GM20431 (cell line): ENCODE measurements around the gene IGFALS.

Experiments
- in situ Hi-C: fragments of 300-500 bp; cut with MseI, MboI; formaldehyde crosslinking; loops from one replicate; pipeline ENCODE4 v1.15.0; 2020; ENCODE audit warnings: low sequenced_read_pairs; ENCODE audit not compliant: unreplicated experiment

IGFALS gene

DNA sequence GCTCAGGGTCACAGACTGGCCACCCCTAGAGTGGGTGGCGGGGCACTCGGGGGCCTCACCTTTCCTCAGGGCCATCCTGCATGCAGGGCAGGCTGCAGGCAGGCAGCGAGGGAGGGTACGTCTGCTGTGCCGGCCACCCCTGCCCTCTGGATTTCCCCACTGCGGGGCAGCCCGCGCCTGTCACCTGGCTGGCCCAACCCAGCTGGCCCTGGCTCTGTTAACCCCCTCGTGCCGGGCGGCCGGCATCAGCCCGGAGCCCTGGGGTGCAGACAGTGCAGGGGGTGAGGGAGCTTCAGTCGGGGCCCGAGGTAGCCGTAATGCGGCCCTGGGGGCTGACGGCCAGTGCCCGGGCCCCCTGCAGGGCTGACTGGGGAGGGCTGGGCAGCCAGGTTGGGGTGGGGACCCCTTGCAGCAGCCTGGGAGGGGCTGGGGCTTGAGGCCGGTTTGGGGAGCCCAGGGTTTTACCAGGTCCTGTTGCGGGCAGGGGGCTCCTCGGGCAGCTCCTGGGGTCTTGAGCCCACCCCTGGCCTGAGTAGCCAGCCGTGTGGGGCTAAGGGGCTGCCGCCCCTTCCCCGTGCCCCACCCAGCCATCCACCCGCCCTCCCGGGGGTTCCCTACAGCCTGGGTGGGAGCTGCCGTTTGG, at the start of gene IGFALS:
Gene IGFALS (minus strand): TSS at position 128 of the 643 bp plus-strand sequence. CDS start 53 bp downstream, at position 75.
- in situ Hi-C loops = no loop called here

- in situ Hi-C loops = no loop called here
These were observed 46.0 kb upstream of the IGFALS start for GRCh38 chr16:1839554-1839953.

GRCh38 chr16:1834096-1834495, 40.6 kb upstream of the IGFALS start:
- in situ Hi-C loops = no loop called here

GRCh38 chr16:1832838-1833454, 39.4 kb upstream of the IGFALS start:
- in situ Hi-C loops = no loop called here

DNA sequence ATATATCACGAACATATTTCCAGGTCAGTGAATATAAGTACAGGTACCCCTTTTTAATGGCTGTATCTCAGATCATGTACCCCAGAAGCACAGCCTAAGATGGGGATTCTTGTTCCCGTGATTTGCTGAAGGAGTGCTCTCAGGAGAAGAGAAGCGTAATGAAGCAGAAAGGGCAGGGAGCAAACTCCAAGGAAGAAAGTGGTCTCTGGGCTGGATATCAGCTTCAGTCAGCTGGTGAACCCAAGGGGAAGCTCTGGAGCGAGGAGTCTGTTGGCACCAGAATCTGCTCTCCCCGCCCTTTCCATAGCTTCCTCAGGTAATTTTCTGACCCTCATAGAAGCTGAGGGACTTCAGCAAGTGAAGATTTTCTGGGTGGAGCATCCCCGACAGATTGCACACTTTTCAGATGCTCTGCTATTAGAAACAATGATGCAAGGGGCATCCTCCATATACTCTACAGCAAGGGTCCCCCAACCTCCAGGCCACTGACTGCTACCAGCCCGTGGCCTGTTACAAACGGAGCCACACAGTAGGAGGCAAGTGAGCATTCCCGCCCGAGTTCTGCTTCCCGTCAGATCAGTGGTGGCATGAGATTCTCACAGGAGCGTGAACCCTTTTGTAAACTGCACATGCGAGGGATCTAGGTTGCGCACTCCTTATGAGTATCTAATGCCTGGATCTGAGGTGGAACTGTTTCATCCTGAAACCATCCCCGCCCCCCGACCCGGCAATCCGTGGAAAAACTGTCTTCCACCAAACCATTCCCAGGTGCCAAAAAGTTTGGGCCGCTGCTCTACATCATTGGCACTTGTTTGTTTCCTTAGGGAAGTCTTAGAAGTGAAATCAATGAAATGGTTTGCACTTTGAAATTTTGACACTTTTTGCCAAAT, 37.9 kb upstream of the IGFALS start:
- in situ Hi-C loops = no loop called here

DNA sequence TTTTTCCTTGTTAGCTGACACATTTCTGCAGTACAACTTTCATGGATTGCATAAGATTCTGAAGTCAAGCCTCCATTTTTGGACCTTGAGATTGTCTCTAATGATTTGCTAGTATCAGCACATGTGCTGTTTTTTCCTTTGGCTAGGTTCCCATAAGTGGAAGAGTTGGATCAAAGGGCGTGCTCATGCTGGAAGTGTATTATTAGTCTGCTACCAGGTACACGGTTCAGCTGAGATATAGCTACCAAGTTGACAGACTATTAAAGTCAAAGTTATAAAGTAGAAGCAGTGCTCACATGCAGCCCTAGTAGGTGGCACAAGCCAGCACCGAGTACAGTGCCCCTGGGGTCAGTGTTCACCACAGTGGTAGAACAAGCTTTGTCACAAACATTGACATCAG, 36.7 kb upstream of the IGFALS start:
- in situ Hi-C loops = no loop called here

GRCh38 chr16:1828645-1829410, 35.3 kb upstream of the IGFALS start:
- in situ Hi-C loops = no loop called here

GRCh38 chr16:1826691-1827573, 33.4 kb upstream of the IGFALS start, which contains the start of the genes FAHD1 and HAGH:
Gene FAHD1, plus strand, starts transcription at chr16:1827206. Its CDS starts 33 bp downstream, at chr16:1827239.
Gene HAGH, minus strand, starts transcription at chr16:1826825. Its CDS starts 38 bp downstream, at chr16:1826787.
- in situ Hi-C loops = no loop called here

- in situ Hi-C loops = no loop called here
These were observed 32.6 kb upstream of the IGFALS start for GRCh38 chr16:1825864-1826690.

DNA sequence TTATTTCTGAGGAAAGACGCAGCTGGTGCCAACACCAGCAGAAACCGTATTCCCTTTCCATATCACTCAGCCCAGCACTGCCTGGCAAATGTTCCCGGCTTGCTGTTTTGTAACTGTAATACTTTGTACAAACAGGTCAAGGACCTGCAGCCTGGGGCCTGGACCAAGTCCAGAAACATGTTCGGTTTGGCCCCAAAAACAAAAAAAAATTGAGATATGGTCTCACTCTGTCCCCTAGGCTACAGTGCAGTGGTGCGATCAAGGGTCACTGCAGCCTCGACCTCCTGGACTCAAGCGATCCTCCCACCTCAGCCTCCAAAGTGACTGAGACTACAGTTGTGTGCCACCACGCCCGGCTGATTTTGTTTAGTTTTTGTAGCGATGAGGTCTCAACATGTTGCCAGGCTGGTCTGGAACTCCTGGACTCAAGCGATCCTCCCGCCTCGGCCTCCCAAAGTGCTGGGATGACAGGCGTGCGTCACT, 31.9 kb upstream of the IGFALS start:
- in situ Hi-C loops = no loop called here

DNA sequence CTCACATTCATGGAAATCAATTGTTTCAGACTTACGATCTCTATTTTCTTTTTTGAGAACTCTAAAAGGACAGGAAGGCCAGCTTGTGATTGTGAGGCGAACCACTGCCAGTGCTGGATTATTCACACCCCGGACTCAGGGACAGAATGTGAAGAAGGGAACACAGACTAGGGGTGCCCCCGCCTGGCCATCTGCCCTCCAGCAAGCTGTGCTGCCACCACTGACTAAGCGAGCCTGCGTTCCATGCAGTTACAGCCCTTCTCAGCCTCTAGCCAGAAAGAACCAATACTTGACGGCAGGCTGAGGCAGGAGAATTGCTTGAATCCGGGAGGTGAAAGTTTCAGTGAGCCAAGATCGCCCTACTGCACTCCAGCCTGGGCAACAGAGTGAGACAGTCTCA, 30.3 kb upstream of the IGFALS start:
- in situ Hi-C loops = no loop called here

DNA sequence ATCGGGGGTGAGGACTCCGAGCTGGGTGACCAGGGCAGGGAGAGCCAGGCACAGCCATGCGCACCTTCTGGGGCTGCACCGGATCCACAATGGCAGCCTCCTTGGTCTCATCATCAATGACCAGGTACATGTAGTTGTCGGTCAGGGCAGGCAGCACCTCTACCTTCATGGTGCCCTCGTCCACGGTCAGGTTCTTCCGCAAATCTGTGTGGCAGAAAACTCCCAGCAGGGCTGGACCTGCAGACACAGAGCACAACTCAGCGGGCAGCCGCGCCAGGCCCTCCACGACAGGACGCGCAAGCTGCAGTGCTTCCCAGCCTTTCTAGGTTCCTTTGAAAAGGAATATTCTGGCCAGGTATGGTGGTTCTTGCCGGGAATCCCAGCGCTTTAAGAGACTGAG, 29.3 kb upstream of the IGFALS start:
- in situ Hi-C loops = no loop called here

DNA sequence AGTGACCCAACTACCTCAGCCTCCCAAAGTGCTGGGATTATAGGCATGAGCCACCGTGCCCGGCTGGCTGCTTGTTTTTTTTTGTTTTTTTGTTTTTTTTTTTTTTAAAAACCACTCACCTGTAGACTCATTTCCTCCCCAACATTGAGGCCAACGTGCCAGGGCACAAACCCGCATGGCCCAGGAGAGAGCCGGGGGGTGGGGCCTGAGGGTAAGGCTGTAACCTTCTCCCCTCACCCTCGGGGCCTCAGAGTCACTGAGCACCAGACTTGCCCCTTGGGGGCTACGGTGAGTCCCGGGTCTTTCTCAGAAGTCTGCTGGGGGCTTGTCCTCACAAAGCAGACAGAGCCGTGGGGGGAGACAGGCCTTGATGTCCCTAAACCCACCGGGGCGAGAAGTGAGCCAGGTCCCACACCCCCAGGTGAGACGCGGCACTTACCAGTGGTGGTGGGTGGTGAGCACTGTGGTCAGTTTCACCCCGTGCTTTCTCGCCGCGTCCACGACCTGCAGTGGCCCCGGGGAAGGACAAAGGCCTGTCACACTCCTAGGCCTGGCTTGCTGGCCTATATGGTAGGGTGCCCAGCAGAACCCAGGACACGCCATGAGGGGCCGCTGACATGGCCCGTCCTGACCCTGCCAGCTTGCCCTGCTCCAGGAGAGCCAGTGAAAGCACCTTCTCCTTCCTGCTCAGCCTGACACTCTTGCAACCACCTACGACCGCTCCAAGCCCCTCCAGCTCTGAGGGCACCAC, 28.5 kb upstream of the IGFALS start:
- in situ Hi-C loops = no loop called here

DNA sequence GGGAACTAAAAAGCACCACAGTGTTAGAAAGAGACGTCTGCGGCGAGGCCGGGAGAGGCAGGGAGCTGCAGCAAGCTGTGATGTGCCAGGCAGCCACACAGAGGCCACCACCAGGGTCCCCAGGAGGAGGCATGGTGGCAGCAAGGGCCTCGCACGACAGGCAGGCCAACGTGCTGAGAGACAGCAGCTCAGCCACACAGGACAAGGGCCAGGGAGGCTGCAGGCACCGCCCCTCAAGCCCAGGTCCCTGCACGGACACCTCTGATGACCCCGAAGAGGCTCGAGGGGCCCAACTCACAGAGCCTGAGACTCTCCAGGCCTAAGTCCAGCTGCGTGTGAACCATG, 27.4 kb upstream of the IGFALS start:
- in situ Hi-C loops = no loop called here

DNA sequence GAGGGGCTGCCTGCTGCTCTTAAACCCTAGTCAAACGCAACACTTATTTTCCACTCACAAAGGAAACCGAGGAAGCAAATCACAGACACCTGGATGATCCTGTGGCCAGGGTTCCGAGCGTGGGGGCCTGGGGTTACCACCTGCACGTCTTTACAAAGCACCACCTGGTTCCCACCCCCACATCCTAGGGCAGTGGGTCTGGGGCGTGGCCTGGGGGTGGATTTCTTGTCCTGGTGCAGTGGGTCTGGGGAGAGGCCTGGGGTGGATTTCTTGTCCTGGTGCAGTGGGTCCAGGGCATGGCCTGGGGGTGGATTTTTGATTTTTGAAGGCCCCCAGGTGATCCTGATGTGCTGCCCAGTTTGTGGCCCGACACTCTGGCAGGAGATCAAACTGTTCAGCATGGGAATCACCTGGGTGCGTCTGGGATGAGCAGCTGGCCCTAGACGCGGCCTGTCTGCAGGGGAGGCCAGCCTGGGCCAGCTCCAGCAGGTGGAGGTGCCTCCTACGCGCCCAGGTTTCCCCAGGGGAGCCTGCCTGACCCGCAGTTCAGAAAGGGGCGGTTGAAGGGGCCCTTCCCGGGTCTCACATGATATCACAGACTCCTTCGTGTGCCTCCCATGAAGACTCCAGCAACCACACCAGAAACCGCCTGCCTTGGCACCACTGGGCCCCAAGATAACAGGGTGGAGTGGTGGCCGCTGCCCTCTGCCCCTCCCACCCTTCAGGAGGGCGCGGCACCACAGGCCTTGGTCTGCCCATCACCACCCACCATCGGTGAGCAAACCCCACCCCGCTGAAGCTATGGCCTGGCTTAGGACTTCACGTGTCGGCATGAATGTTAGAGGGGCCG, 26.8 kb upstream of the IGFALS start:
- in situ Hi-C loops = no loop called here

DNA sequence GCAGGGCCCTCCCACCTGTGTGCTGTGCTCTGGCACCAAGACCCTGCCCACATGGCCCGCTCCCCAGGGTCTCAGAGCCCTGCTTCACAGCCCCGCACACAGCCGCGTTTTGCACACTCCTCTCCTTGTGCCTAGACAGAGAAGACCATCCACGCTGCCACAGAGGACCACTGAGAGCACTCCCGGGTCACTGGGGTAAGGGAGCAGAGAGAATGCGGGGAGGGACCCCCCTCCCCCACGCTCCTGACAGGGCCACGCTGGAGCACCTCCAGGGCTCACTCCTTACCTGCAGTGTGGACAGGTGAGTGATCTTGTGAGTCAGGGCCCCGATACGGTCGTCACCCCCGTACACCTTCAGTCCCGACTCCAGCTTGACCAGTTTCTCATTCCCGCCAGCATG, 26.1 kb upstream of the IGFALS start:
- in situ Hi-C loops = no loop called here
